Stimulated activated CD4-positive, alpha-beta T cell treated with anti-CD3 and anti-CD28 coated beads, Interleukin-1b, Interleukin-23, amount 100 ng/mL, for 24 hours (primary cell): ENCODE data around the gene RSAD2.
A peak's percentile ranks its signal among the peaks of the same experiment; 100 is the strongest.
"Not testable (repeated sequence)": the region's sequence is repeated elsewhere in the genome, so short reads cannot be mapped to it uniquely, and the experiment has no call there.

Experiments
- DNase-seq, 4 experiments: peaks; one replicate each; pipeline ENCODE4 v3.0.0-alpha.2; 2020; ENCODE audit warnings: low read depth in 4 of 4, low spot score in 1 of 4

RSAD2 gene, protein sequence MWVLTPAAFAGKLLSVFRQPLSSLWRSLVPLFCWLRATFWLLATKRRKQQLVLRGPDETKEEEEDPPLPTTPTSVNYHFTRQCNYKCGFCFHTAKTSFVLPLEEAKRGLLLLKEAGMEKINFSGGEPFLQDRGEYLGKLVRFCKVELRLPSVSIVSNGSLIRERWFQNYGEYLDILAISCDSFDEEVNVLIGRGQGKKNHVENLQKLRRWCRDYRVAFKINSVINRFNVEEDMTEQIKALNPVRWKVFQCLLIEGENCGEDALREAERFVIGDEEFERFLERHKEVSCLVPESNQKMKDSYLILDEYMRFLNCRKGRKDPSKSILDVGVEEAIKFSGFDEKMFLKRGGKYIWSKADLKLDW

DNA sequence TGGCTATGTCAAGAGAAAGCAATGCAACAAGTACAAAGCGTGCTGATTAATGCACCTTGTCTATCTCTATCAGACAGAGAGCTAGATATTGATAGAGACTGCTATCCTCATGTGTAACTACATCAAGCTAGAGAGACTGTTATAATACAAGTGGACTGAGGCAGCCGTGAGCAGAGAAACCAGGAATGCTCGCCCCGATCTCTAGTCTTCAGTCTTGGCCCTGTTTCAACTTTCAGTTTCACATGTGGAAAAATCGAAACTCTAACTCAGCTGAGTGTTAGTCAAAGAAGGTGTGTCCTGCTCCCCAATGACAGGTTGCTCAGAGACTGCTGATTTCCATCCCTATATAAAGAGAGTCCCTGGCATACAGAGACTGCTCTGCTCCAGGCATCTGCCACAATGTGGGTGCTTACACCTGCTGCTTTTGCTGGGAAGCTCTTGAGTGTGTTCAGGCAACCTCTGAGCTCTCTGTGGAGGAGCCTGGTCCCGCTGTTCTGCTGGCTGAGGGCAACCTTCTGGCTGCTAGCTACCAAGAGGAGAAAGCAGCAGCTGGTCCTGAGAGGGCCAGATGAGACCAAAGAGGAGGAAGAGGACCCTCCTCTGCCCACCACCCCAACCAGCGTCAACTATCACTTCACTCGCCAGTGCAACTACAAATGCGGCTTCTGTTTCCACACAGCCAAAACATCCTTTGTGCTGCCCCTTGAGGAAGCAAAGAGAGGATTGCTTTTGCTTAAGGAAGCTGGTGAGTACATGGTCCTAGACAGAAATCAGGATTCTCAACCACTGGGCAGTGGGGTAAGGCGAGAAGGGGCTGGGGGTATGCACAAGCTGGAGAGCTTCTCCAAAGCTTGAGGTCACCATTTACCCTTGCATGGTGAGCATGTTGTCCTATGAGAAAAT lies at the start of gene RSAD2:
Gene RSAD2 (plus strand): TSS at position 376 of the 903 bp plus-strand sequence. CDS start 24 bp downstream, at position 400.
- DNase-seq, result peak in 1 of 4 experiments; percentile 9

DNA sequence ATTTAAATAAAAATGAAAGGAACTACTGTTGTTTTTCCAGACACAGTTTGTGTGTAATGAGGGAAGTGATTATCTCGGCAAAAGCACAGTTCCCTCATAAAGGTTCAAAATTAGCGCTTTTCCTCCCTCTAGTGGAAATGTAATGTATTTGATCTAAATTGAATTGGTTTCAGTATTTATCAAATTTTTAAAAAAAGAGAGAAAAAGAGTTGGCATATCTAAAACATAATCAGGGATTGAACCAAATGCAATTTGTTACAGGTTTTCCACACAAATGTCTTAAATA lies 49.3 kb upstream of the RSAD2 start:
- DNase-seq, result no peak

DNA sequence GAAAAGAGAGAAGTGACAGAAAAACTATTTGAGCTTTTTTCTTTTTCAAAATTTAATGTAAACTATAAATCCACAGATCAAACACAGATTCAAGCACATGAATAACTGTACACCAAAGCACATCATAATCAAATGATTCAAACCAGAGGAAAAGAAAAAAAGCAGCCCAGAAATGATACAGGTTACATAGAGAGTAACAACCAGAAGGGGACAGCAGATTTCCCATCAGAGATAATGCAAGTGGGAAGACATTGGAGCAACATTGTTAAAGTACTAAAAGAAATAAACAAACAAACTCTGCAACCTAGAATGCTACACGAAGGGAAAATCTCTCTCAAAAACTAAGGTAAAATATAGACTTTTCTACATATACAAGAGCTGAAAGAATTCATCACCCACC lies 46.3 kb upstream of the RSAD2 start:
- DNase-seq, result no peak

DNA sequence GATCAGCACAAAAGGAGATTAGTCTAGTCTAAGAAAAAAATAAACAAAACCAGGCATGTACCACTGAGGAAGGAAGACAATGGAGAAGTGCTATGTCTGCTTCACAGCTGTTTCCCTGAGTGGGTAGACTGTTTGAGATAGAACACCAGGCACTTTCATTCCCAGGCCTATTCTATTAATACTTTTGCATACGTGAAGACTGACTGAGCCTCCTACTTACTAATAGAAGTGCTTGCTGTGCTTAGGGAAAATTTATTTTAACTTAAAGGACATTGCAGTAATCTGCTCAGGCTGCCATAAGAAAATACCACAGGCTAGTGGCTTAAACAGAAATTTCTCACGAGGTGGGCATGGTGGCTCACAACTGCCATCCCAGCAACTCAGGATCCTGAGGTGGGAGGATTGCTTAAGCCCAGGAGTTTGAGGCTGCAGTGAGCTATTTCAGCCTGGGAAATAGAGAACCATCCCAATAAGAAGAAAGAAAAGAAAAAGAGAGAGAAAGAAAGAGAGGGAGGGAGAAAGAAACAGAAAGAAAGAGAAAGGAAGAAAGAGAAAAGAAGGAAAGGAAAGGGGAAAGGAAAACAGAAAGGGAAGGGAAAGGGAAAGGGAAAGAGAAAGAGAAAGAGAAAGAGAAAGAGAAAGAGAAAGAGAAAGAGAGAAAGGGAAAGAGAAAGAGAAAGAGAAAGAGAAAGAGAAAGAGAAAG lies 44.8 kb upstream of the RSAD2 start:
- no peak for DNase-seq

DNA sequence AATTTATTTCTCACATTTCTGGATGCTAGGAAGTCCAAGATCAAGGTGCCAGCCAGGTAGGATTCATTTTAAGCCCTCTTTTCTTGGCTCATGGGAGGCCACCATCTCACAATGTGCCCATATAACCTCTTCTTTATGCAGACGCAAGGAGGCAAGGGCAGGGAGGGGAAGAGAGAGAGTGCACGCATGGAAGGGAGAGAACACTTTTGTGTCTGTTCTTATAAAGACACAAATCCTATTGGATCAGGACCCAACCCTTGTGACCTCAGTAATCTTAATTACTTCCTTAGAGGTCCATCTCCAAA lies 44.3 kb upstream of the RSAD2 start:
- DNase-seq, result no peak

GRCh38 chr2:6834163-6834562 lies 43.4 kb upstream of the RSAD2 start:
- DNase-seq, result no peak

- no peak for DNase-seq
These were observed 42.1 kb upstream of the RSAD2 start for GRCh38 chr2:6835467-6835866.

DNA sequence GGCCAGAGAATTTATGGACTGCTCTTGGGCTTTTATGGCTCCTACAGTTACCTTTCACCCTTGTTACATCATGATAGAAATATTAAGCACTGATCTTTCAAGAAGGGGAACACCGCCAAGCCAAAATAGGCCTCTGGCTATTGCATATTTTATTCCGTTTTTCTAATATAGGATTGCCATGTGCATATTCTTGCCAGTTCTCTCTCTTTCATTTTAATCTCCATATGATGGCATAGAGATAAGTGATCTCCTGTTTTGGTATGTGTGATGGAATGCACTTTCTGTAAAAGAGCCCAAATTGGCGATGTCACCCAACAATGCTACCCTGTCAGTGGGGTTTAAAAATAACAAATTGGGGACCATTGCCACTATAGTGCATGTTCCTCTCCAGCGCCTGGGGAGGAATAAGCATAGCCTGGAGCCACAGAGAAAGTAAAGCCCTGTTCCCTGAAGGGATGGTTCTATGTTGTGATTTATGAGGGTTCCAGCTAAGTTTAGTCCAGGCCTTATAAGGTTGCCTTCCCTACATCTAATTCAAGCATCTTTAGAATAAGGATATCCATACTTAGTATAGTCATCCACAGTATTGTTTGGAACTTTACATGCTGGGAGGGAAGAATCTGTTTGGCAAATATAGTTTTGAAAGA lies 38.8 kb upstream of the RSAD2 start:
- no peak for DNase-seq

- DNase-seq, result no peak
These were observed 35.9 kb upstream of the RSAD2 start for GRCh38 chr2:6841537-6842287.

- no peak for DNase-seq
These were observed 32.3 kb upstream of the RSAD2 start for GRCh38 chr2:6845312-6845711.

DNA sequence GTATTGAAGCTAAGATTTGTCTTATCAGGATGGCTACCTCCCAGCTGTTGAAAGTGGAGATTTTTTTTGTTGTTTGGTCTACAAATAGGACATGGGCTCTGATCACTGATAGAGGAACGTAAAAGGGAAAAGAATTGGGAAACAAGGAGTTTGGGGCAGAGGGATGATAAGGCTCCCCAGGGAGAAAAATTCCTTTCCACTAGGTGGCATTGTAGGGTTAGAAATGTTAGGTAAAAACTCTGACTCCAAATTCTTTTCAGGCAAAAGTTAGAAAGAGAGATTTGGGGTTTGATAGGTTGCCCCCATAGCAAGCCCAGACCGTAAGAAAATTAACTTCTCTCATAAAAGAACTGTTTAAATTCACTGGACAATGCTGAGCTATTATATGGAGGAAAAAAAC lies 31.7 kb upstream of the RSAD2 start:
- no peak for DNase-seq

DNA sequence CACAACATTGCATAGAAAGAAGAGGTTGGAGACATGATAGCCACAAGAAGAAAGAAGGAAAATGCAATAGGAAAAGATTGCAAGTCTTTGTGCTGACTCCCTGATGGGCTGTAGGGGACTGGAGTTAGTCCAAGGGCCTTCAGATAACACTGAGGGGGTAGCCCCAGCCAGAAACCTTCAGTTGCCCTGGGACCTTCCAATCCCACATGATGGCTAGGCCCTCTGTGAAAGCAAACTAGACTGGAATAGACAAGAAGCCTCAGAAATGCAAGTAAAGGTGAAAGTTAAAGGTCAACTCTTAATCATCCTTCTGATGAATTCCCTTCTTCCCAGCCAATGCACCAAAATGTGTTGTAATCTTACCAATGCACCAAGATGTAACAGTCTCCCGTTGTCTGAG lies 31.0 kb upstream of the RSAD2 start:
- no peak for DNase-seq

DNA sequence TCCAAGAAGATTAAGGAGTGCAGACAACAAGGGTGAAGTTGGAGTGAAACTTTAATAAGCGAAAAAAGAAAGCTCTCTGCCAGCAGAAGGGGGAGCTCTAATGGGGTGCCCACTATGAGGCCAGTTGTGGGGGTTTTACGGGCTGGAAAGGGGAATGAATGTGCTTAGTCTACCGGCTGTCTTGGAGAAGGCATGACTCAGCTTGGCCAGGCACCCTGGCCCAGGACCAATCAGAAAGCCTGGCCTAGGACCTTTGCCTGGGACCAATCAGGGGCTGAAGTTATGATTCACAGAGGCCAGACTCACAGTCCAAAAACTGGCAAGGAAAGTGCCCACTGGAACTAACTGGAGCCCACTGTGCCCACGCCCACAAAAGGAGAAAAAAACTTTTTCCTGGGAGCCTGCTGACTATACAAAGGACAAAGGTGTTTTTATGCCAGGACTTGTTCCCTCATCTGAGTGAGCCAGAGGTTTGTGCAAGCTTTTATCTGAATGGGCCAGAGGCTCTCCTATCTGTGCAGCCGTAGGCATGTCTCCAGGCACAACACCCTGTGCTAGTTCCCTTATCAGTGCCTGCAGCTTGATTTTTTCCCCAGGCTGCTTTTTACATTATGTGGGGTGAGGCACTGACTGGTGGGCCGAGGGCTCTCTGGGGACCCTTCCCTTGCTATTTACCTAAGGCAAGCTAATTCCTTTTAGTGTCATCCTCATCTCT lies 30.5 kb upstream of the RSAD2 start:
- DNase-seq, result no peak

- DNase-seq, result no peak
These were observed 25.4 kb upstream of the RSAD2 start for GRCh38 chr2:6852195-6852594.

DNA sequence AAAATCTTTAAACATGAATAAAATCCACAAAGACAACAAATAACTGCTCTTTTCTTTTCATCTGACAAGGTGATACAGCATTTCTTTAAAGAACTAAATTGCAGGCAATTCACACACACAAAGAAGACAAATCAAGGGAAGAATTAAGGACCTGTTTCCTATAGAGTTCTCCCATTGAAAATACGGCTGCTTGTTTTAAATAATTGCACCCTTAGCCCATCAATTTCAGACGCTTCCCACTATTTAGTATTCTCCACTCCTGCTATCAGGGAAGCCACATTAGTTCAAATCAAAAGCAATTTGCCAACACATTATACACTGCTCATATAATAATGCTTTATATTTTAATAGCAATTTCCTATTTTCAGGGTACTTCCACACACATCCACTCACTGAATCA lies 23.2 kb upstream of the RSAD2 start:
- no peak for DNase-seq

DNA sequence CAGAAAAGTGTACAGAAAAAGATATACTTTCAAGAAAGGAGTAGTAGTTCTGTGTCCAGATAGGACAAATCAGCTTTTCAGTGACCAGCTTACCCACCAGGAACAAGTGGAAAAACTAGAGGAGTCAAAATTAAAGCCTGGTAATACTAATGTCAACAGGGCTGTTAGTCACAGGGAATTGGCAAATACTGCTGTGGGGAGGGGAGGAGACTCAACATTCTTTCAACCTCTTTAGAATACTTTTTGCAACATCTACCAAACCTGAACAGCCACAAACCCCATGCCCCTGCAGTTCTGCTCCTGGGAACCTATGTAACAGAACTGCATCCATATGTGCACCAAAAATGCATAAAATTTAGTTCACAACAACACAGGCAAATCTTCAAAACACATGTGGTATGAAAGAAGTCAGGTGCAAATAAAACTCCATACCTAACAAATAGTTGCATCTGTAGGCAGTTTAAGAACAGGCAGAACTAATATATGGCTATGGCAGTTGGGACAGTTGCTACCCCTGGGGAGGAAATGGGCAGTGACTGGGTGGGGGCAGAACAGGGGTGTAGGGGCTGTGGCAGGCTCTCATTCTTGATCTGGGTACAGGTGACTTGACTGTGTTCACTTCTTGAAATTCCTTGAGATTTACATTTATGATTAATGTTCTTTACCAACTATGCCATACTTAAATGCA lies 21.6 kb upstream of the RSAD2 start:
- no peak for DNase-seq

DNA sequence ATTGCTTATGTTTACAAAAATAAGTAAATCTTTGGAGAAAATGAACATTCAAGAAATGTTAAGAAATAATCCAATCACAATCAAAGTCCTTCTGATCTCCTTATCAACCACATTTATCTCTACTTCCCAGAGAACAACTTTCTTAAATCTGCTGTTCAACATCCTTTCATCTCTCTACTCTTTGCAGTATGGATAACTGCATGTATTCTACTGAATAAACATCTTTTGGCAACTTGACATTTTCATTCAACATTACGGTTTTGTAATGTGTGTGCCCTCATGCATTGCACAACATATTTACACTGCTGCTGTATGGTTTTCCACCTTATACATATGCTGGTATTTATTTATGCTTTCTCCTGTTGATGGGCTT lies 21.0 kb upstream of the RSAD2 start:
- no peak for DNase-seq

GRCh38 chr2:6858466-6859027 lies 19.0 kb upstream of the RSAD2 start:
- DNase-seq, result not testable (repeated sequence)

DNA sequence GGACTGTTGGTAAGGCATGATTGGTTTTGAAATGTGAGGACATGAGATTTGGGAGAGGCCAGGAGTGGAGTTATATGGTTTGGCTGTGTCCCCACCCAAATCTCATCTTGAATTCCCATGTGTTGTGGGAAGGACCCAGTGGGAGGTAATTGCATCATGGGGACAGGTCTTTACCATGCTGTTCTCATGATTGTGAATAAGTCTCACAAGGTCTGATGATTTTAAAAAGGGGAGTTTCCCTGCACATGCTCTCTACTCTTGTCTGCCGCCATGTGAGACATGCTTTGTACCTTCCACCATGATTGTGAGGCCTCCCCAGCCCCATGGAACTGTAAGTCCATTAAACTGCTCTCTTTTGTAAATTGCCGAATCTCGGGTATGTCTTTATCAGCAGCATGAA lies 17.3 kb upstream of the RSAD2 start:
- no peak for DNase-seq
